ENCODE measurements around the gene CXorf58. TPM values are rescaled to one million over a fixed set of nuclear protein-coding genes. Genes with fewer than 3 reads are reported as not detected.

The CXorf58 gene
- total RNA-seq, 1 experiment from 2014 or later: not detected

Other genes with a start within 250 kb of the CXorf58 start
- gene PRDX4, start 240.5 kb upstream of the CXorf58 start, total RNA-seq (2021; ENCODE audit: unreplicated experiment): 122 TPM
- gene ACOT9, start 164.7 kb upstream of the CXorf58 start, total RNA-seq (2021; ENCODE audit: unreplicated experiment): 59.7 TPM
- 821 TPM for gene SAT1, start 124.8 kb upstream of the CXorf58 start, total RNA-seq (2021; ENCODE audit: unreplicated experiment)
- 34.5 TPM for gene APOO, start 68 bp upstream of the CXorf58 start, total RNA-seq (2021; ENCODE audit: unreplicated experiment)
- 10.1 TPM for gene KLHL15, start 119.2 kb downstream of the CXorf58 start, total RNA-seq (2021; ENCODE audit: unreplicated experiment)
- 273 TPM for gene EIF2S3, start 146.9 kb downstream of the CXorf58 start, total RNA-seq (2021; ENCODE audit: unreplicated experiment)
- 28.1 TPM for gene ZFX, start 241.7 kb downstream of the CXorf58 start, total RNA-seq (2021; ENCODE audit: unreplicated experiment)

Measured in HCT116 (cell line).